HG02642 (cell line): ENCODE measurements around the gene GBP6.
"Not testable (repeated sequence)": the region's sequence is repeated elsewhere in the genome, so short reads cannot be mapped to it uniquely, and the experiment has no call there.

Experiments
- ATAC-seq: cut with Tn5 transposase; IDR thresholded peaks from one replicate; pipeline ENCODE4 v1.9.1; 2021; ENCODE audit warnings: mild to moderate bottlenecking; ENCODE audit not compliant: unreplicated experiment, poor library complexity

GBP6 gene

GRCh38 chr1:89363638-89364536 lies at the start of gene GBP6:
GBP6 (plus strand) TSS chr1:89364059; CDS start chr1:89368552, 4,493 bp downstream.
- ATAC-seq, result peak; percentile 36

- no peak for ATAC-seq
Measured at GRCh38 chr1:89322402-89322801, 41.5 kb upstream of the GBP6 start.

GRCh38 chr1:89331890-89332289 lies 32.0 kb upstream of the GBP6 start:
- ATAC-seq, result no peak

GRCh38 chr1:89332461-89332860 lies 31.4 kb upstream of the GBP6 start:
- ATAC-seq, result no peak

GRCh38 chr1:89335486-89335885 lies 28.4 kb upstream of the GBP6 start:
- no peak for ATAC-seq

GRCh38 chr1:89337903-89338302 lies 26.0 kb upstream of the GBP6 start:
- no peak for ATAC-seq

- ATAC-seq, result no peak
Measured at GRCh38 chr1:89339039-89339438, 24.8 kb upstream of the GBP6 start.

- not testable (repeated sequence) for ATAC-seq
Measured at GRCh38 chr1:89345479-89345878, 18.4 kb upstream of the GBP6 start.

GRCh38 chr1:89347296-89347695 lies 16.6 kb upstream of the GBP6 start:
- ATAC-seq, result no peak

- no peak for ATAC-seq
Measured at GRCh38 chr1:89350298-89350697, 13.6 kb upstream of the GBP6 start.

- ATAC-seq, result no peak
Measured at GRCh38 chr1:89351597-89352311, 12.1 kb upstream of the GBP6 start.

GRCh38 chr1:89352421-89352820 lies 11.4 kb upstream of the GBP6 start:
- ATAC-seq, result no peak

GRCh38 chr1:89354205-89354604 lies 9.7 kb upstream of the GBP6 start:
- no peak for ATAC-seq

- ATAC-seq, result no peak
Measured at GRCh38 chr1:89355056-89355455, 8.8 kb upstream of the GBP6 start.

GRCh38 chr1:89356658-89357400 lies 7.0 kb upstream of the GBP6 start:
- no peak for ATAC-seq

GRCh38 chr1:89358287-89358893 lies 5.5 kb upstream of the GBP6 start:
- ATAC-seq, result peak; percentile 62

GRCh38 chr1:89360716-89361115 lies 3.1 kb upstream of the GBP6 start:
- no peak for ATAC-seq

GRCh38 chr1:89361681-89362080 lies 2.2 kb upstream of the GBP6 start:
- ATAC-seq, result no peak

- peak; percentile 87 for ATAC-seq
Measured at GRCh38 chr1:89363196-89363595, 663 bp upstream of the GBP6 start.

- ATAC-seq, result no peak
Measured at GRCh38 chr1:89364954-89365550, 1.2 kb downstream of the GBP6 start.
